ENCODE results near the gene NXPE3.

DNA sequence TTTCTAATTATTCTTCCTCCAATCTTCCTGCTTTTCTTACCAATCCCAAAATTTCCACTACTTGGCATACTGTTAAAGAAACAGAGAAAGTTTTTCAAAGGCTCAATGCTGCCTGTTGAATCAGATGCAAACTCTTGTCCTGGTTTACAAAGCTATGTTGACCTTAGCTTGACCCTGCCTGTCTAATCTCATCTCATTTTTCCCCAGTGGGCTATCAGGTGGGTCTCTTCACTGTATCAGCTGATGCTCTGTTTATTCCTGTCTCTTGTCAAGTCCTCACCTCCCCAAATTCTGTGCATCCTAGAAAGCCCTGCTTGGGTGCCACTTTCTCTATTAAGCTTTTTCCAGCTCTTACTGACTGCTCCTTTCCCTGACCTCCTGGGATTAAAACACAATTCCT, 88.5 kb downstream of the NXPE3 start:
- TF ChIP-seq, protein P1, sequence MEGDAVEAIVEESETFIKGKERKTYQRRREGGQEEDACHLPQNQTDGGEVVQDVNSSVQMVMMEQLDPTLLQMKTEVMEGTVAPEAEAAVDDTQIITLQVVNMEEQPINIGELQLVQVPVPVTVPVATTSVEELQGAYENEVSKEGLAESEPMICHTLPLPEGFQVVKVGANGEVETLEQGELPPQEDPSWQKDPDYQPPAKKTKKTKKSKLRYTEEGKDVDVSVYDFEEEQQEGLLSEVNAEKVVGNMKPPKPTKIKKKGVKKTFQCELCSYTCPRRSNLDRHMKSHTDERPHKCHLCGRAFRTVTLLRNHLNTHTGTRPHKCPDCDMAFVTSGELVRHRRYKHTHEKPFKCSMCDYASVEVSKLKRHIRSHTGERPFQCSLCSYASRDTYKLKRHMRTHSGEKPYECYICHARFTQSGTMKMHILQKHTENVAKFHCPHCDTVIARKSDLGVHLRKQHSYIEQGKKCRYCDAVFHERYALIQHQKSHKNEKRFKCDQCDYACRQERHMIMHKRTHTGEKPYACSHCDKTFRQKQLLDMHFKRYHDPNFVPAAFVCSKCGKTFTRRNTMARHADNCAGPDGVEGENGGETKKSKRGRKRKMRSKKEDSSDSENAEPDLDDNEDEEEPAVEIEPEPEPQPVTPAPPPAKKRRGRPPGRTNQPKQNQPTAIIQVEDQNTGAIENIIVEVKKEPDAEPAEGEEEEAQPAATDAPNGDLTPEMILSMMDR (IDR thresholded peaks at IDR 0.05) = no peak
- no peak for TF ChIP-seq POLR2A (IDR thresholded peaks at IDR 0.05)
